ENCODE measurements around the gene POU2AF3. TPM values are rescaled to one million over a fixed set of nuclear protein-coding genes. Genes with fewer than 3 reads are reported as not detected.

The POU2AF3 gene
- total RNA-seq, 1 experiment from 2014 or later, result not detected

DNA sequence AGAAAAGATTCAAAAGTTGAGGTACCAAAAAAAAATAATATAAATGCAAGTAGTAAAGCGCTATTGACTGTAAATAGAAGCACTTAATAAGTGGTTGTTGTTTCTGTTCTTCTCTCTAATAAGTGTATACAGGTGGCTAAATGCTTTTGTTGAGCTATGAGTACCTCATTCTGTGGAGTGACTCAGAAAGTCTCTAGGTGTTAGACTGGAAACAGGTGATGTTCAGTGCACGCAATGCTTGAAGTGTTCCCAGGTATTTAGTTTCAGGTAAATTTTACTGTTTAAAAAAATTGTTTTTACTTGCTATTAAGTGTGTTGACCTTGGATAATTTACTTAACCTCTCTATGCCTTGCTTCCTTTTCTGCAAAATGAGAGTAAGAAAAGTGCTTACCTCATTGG lies 24.2 kb downstream of the POU2AF3 start:
- no peak for DNase-seq (ENCODE audit: low spot score)
- in situ Hi-C loops (cut with HindIII; ENCODE audit: low sequenced_read_pairs), result no loop called here

DNA sequence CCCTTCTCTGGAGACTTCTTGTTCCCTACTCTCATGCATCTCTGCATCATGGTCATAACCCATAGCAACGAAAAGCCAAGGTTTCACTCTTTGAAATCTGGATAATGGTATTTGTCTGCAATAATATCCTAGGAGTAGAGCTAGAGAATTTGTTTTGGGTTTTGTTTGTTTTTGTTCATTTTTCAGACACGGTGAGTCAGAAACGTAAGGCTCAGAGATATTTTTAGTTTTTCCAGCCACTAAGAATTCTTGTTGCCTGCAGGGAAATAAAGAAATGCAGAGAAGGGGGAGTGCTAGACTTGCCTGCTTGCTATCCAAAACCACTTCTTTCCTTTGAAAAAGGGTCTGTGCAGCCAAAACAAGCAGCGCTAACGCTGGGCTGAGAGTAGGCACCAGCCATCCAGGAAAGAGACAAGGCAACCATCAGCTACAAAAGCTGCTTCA lies 26.0 kb downstream of the POU2AF3 start:
- in situ Hi-C loops (cut with HindIII; ENCODE audit: low sequenced_read_pairs), result no loop called here
- DNase-seq (ENCODE audit: low spot score), result no peak

DNA sequence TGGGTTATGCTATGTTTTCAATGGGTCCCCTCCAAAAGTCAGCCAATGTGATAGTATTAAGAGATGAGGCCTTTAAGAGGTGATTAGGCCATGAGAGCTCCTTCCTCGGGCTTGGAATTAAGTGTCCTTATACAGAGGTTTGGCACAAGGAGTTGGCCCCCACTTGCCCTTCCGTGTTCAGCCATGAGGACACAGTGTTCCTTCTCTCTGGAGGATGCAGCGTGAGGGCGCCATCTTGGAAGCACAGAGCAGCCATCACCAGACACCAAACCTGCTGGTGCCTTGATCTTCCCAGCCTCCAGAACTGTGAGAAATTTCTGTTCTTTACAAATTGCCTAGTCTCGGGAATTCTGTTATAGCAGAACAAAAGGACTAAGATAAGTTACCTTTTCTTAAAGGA lies 26.9 kb downstream of the POU2AF3 start:
- in situ Hi-C loops (cut with HindIII; ENCODE audit: low sequenced_read_pairs), result no loop called here

DNA sequence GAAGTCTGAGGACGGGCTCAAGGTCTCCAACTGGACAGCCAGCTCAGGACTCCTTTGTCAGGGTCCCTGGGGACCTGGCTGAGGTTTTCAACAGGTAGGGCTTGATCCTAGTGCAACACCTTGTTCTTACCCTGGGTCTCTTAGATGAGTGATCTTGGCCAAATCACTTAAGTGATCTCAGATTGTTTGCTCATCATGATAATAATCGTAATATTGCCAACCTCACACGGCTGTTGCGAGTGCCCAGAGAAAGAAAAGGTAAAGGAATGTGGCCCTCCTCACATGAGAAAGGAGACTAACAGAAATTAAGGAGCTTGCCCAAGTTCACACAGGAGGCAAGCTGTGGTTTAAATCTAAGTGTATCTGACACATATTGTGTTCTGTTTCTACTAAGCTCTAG lies 28.5 kb downstream of the POU2AF3 start:
- no peak for DNase-seq (ENCODE audit: low spot score)
- in situ Hi-C loops (cut with HindIII; ENCODE audit: low sequenced_read_pairs), result no loop called here

More for the DNA sequence above, 26.9 kb downstream of the POU2AF3 start:
- no peak for DNase-seq (ENCODE audit: low spot score)

DNA sequence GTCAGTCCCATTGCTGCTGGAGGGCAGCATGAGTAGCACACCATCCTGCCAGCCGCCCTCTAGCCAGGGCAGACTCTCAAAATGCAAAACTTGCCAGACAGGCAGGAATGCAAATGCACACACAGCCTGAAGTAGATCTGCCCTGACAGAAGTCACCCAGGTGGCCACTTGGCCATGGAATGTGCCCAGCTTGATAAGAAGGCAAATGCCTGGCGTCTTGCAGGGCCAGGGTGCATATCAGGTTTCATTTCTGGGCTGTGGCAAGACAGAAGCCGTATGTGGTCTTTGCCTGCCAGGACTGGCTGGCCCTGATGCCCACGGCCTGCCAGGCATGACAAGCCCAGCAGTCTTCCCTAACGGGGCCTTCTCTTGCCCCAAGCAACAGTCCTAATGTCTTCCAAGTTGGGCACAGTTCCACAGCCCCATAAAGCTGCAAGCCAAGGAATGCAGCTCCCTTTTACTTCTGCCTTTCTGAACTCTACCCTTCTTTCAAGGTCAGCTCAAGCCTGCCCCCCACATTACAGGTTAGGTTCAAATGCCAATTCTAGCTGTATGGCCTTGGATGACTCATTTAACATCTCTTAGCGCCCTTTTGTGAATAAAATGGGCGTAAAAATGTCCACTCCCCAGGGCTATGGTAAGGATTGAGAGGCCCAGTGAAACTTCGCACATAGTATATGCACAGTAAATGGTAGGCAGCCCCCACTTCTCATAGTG lies 29.7 kb downstream of the POU2AF3 start:
- in situ Hi-C loops (cut with HindIII; ENCODE audit: low sequenced_read_pairs), result no loop called here
- DNase-seq (ENCODE audit: low spot score), result peak; percentile 99

DNA sequence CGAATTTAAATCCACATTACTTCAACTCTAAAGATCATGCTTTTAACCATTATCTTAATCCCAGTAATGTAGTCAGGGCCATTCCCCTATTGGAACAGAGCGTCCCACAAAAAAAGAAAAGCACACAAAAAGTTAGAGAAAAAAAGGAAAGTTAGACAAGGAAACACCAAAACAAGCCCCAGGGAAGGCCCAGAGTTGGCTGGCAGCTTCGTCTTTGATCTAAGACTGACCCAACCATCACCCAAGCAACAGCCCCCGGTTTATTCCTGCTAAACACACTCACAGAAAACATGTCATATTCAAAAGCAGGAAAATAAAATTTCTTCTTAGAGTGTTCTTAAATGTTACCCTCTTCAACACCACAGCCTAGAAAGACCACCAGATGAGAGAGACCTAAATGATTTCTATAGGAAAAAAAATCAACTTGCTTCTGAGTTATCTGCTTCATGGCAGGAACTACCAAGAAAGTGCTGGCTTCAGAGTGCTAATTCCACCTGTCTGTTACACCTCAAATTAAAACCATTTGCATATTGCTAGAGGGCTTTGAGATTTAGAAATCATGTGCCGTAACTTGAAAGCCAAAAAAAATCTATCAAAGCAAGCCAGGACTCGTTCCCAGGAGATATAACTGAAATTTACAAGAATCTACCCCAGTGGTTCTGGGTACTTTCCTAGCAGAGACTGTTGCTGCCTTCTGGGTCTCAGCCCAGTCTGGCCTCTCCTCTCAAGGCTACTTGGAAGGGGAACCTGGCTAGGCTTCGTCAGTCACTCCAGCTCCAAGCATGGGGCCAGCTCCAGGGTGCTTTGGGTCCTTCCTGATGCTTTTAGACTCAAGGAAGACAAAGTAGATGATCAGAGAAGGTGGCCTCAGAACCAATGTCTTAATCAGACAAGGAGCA lies 31.2 kb downstream of the POU2AF3 start:
- in situ Hi-C loops (cut with HindIII; ENCODE audit: low sequenced_read_pairs), result no loop called here
- DNase-seq (ENCODE audit: low spot score), result peak; percentile 20

DNA sequence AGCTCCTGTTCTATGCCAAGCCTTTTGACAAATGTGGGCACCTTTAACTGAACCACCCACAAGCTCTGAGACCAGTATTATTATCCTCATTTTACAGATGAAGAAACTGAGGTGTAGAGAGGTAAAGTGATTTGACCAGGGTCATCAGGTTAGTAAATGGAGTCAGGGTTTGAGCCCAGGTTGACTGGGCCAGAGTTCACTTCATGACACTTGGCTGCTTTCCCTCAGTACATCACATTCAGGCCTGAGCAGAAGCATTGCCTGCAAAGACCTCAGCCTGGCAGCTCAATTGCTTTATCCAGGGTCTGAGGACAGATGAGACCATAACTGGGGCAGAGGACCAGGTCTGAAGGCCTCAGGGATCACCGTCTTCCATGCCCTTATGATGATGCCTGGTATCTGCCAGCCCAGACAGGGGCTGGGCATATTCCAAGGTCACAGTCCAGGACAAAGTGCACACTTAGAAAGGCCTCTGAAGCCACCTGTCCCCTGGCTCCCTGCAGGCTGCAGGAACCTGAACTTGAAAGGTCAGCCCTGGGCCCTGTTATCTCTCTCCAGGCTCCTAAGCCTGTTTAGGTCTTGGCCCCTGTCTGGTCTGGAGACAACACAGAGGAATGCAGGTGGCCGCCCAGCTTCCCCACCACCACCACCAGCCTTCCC lies 32.0 kb downstream of the POU2AF3 start:
- in situ Hi-C loops (cut with HindIII; ENCODE audit: low sequenced_read_pairs), result no loop called here
- DNase-seq (ENCODE audit: low spot score), result no peak

DNA sequence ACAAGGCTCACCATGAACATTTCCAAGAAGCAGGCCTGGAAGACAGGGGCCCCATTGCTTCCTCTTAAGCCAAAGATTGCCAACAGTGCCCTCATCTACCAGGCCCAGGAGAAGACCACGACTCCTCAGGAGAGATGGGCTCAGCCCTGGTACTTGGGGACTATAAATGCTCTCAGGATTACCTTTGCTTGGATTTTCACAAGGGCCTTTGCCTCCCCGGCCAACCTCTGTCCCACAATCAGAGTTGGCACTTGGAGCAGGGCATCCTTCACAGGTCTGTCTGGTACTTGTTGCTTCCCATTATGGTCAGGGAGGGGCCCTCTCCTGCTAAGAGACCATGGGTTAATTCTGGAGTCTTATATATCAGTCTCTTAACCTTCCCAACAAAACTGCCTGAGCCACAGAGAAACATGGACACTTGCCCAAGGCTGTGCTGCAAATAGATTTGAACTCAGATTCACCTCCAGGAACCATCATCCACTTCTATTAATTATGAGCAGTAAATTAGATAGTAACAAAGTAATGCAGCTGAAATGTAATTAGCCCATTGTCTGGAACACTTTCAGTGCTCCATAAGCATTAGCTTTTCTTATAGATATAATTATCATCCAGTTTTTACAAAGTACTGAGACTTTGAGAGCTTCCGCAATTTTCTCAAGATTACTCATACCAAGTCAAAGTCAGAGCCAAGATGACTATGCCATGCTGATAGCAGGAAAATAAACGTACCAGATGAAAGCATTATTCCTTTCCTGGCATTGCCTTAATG lies 33.5 kb downstream of the POU2AF3 start:
- in situ Hi-C loops (cut with HindIII; ENCODE audit: low sequenced_read_pairs), result no loop called here
- DNase-seq (ENCODE audit: low spot score), result no peak

DNA sequence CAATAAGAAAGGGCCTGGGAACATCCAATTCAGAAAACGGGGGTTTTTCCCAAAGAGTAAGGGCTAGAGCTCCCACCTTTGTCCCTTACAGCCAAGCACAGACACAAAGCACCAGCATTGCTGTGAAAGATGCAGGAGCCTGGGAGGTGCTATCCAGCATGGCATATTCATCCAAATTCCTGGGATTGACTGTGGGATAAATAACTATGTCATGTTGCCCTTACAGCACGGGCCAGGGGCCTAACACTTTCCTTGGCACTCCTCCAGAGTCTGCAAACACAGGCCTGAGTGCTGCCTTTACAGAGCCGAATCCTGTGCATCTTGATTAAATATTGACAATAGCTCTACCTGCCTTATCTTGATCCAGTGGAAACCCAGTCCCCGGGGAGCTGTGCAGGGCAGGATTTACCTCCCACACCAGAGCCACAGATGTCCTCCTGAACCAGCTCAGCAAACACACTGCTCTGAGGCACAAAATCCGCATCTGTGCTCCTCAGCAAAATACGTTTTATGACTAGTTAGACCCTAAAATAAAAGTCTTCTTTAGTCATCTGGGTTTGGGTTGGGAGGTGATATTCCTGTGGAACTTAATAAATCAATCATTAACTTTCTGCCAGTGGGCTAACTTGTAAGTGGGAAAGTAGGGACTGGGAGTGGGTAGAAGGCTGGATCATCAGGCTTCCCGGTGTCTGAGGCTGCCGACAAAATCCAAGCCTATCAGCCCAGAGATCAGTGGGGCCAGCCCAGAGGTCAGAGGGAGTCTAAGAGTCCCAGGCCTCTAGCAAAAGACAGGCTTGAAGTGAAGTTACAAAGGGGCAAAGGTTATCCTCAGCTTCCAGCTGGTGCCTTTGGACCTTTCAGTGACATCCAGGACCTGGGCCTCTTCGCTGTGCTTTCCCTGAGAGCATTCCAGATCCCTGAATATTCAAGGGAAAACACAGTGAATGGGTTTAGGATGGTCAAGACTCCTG lies 36.5 kb downstream of the POU2AF3 start:
- DNase-seq (ENCODE audit: low spot score), result no peak
- in situ Hi-C loops (cut with HindIII; ENCODE audit: low sequenced_read_pairs), result no loop called here

DNA sequence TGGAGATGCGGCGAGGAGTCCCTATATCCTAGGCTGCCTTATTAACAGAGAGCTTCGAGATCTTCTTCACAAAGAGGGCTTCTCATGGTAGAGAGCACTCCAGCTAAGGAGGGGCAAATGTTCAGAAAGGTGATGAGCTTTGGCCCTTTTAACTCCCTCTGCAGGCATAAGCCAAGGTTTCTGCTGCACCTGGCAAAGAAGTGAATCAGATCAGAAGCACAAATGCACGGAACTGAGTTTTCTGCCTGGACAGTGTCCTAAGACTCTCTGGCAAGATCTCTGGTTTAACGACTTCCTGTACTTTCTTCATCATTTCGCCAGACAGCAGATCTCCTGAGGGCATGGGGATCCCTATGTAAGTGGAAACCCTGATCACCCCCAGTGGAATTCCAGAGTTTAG lies 37.2 kb downstream of the POU2AF3 start:
- in situ Hi-C loops (cut with HindIII; ENCODE audit: low sequenced_read_pairs), result no loop called here
- DNase-seq (ENCODE audit: low spot score), result no peak

DNA sequence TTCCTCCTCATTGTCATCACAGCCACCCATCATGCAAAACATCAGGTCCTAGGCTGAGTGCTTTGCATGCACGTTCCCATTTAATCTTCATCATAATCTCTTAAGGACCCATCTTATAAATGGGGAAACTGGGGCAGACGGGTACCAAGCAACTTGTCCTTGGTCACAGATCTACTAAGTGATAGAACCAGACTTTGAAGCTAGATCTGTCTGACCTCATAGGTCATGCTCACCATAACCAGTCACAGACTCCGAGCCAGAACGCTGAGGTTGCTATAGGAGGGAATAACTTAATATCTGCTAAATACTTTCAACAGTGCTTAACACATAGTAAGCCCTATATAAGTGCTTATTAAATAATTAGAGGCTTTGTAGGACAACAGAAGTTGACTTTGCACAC lies 37.7 kb downstream of the POU2AF3 start:
- no peak for DNase-seq (ENCODE audit: low spot score)
- in situ Hi-C loops (cut with HindIII; ENCODE audit: low sequenced_read_pairs), result no loop called here

DNA sequence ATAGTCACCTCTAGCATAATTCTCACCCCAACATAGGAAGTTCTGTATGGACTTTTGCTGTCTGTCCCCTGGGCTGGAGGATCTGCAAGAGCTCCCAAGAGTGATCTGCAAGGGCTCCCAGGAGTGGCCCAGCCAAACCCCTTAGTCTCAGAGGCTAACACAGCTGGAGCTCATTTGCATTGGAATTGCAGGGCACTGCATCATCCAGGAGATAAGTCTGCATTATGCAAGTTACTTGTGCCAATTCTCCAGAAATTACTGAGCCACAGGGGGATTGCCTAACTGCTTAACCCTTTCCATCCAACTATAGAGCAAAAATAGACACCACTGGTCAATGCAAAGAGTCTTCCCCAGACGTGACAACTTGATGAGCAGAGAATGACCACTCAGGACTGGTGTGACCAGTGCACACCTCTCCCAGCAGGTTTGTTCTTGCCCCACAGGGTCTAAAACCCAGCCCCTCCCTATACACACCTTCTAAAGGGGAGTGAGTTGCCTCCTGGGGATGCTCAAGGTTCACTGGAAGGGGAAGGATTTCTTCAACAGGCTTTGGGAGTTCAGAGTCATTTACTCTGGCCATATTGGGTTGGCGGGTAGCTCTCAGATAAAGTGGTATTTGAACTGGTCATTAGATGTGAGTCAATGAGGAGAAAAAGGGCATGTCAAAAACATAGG lies 38.4 kb downstream of the POU2AF3 start:
- DNase-seq (ENCODE audit: low spot score), result no peak
- in situ Hi-C loops (cut with HindIII; ENCODE audit: low sequenced_read_pairs), result no loop called here

DNA sequence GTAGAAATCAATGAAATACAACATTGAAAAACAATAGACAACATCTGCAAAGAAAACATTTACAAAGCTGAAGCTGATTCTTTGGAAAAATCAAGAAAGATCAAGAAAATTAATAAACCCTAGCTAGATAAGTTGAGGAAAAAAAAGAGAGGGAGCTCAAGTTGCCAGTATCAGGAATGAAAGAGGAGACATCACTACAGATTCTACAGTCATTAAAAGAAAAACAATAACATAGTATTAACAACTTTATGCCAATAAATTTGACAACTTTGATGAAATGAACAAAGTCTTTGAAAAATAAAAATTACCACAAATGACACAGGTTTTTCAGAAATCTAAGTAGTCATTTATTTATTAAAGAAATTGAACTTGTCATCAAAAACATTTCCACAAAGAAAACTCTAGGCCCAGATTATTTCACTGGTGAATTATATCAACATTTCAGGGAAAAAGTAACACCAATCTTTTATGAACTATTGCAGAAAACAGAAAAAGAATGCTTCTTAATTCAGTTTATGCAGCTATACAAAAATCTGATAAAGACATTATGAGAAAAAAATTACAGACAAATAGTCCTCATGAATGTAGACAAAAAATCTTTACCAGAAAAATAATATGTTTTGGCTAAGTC lies 41.5 kb downstream of the POU2AF3 start:
- no peak for DNase-seq (ENCODE audit: low spot score)
- in situ Hi-C loops (cut with HindIII; ENCODE audit: low sequenced_read_pairs), result no loop called here

DNA sequence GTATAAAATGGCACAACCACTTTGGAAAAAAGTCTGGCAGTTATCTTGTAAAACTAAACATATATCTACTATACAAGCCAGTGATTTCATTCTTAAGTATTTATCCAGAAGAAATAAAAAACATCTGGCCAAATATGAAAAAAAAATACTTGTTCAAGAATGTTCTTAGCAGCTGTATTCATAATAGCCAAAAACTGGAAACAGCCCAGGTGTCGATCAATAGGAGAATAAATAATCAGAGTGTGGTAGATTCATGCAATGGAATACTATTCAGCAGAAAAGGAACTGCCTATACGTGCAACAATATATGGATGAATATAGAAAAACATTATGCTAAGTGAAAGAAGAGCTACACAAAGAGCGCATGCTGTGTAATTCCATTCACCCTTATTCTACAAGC lies 44.0 kb downstream of the POU2AF3 start:
- in situ Hi-C loops (cut with HindIII; ENCODE audit: low sequenced_read_pairs), result no loop called here
- no peak for DNase-seq (ENCODE audit: low spot score)

DNA sequence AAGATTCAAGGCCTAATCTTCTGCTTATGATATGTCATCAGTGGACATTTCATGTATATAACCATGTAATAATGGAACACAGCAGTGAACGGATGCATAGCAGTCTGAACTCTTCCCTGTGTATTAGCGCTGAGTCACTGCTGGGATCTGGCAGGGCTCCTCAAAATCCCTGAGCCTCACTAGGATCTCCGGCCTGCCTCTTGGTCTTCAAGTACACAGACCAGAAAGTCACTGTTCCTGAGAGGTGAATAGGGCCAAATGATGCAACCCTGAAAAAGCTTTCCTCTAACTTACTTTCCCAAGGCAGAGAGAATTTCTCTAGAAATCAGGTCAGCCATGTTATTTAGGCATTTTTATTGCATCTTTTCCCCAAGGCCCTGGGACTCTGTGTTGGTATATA lies 45.7 kb downstream of the POU2AF3 start:
- no peak for DNase-seq (ENCODE audit: low spot score)
- in situ Hi-C loops (cut with HindIII; ENCODE audit: low sequenced_read_pairs), result no loop called here

DNA sequence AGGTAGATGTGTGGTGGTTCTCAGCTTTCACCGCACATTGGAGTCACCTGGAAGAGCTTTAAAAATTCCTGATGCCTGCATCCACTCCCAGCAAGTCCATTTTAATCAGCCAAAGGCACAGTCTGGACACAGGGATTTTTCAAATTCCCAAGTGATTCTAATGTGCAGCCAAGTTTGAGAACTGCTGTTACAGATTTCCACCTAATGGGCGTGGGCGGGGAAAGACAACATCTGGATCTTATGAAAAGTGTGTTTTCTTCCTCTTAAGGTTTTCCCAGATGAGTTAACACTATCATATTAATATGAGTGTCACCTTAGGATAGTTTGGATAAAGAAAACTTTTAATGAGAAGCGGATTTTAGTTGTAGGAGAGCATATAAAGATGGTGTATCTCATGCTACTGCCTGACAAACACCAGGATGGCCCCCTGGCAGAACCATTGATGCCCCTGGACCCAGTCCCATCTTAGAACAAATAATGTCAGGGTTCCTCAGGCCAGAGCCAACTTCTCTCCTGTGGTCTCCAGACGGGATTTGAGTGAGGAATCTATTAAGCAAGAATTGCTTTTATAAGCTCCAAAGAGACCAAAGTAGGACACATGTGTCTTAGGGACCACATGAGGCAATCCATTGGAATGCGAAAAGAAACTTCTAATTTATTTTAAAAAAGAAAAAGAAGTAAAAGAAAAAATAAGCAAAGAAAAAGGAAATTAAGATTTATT lies 48.8 kb downstream of the POU2AF3 start:
- in situ Hi-C loops (cut with HindIII; ENCODE audit: low sequenced_read_pairs), result no loop called here
- no peak for DNase-seq (ENCODE audit: low spot score)

DNA sequence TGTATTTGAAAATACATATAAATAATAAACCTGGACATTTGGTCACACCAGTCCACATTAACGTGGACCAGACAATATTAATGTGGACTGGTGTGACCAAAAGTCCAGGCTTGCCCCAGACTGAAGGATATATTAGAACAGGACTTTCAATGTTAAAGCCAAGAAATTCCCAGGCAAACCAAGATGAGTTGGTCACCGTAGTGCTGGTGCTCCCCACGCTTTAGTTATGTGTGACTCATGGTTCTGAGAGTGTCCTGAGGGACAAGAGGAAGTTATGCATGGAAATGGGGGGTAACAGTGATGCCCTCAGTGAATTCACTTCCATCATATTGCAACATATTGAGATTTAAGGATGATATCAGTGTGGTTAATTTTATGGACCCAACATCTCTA lies 49.4 kb downstream of the POU2AF3 start:
- no peak for DNase-seq (ENCODE audit: low spot score)
- in situ Hi-C loops (cut with HindIII; ENCODE audit: low sequenced_read_pairs), result no loop called here
